Right atrium auricular region (tissue), 2 donors: ENCODE measurements around the gene PCDHA11. TPM values are rescaled to one million over a fixed set of nuclear protein-coding genes. Genes with fewer than 3 reads are reported as not detected.
"Not testable (repeated sequence)": the region's sequence is repeated elsewhere in the genome, so short reads cannot be mapped to it uniquely, and the experiment has no call there.

Experiments used
- DNase-seq: peaks from one replicate; pipeline ENCODE4 v3.0.0-alpha.2; 2019; ENCODE audit warnings: low spot score
- H3K27ac ChIP-seq, 2 donors: fragments of 200-600 bp; sonication (generic); 1 replicate in 1 of 2; 2 replicates in 1 of 2; pipeline ENCODE4 v1.5.1; 2016 to 2019
- H3K27me3 ChIP-seq, 2 donors: fragments of 200-600 bp; sonication (generic); one replicate each; pipeline versions ENCODE4 v1.5.1 to v1.6.0; 2017 to 2019
- H3K36me3 ChIP-seq: fragments of 200-600 bp; sonication (generic); one replicate; pipeline ENCODE4 v1.5.1; 2016
- H3K4me1 ChIP-seq, 2 donors: fragments of 200-600 bp; sonication (generic); one replicate each; pipeline versions ENCODE4 v1.5.1 to v1.6.0; 2017 to 2019
- H3K4me3 ChIP-seq, 2 donors: fragments of 200-600 bp; sonication (generic); 1 replicate in 1 of 2; 2 replicates in 1 of 2; pipeline ENCODE4 v1.5.1; 2017 to 2019; ENCODE audit warnings: mild to moderate bottlenecking in 1 of 2, moderate library complexity in 1 of 2
- H3K9me3 ChIP-seq, 2 donors: fragments of 200-600 bp; sonication (generic); one replicate each; pipeline ENCODE4 v1.5.1; 2019
- CTCF ChIP-seq, 2 donors: fragments of 200-600 bp; sonication (generic); IDR thresholded peaks; one replicate each; pipeline ENCODE4 v1.5.1; 2019; ENCODE audit warnings: antibody characterized with exemption in 2 of 2
- total RNA-seq, 2 donors: library from RNA; depleted of rRNA; stranded (reverse); fragments of >200 nt; gene quantifications; one replicate each; pipeline ENCODE4 v1.1.0, GENCODE V29; 2016

The PCDHA11 gene
- total RNA-seq, 2 donors from 2014 or later: 0.12 to 0.96 TPM

GRCh38 chr5:140827704-140828361, 40.9 kb upstream of the PCDHA11 start, which contains the start of gene PCDHA6:
Gene PCDHA6 (plus strand): TSS chr5:140827960. CDS start chr5:140828092, 132 bp downstream.
- TF ChIP-seq CTCF (IDR thresholded peaks at IDR 0.05): no peak
- no peaks in the 10 kb centered on the region for H3K4me1 ChIP-seq
- peak within 1 kb of the TSS in 1 of 2 donors; percentile 36 for H3K4me3 ChIP-seq
- no peak within 1 kb of the TSS for H3K27ac ChIP-seq
- H3K36me3 ChIP-seq: no peaks in the 10 kb centered on the region
- H3K9me3 ChIP-seq: peaks cover 0 to 55% of the 10 kb centered on the region in 2 donors
- peaks cover 0 to 3% of the 10 kb centered on the region in 2 donors for H3K27me3 ChIP-seq
- no peak for DNase-seq

GRCh38 chr5:140828362-140828737, 40.4 kb upstream of the PCDHA11 start:
- Histone ChIP-seq H3K27ac (no peak overlapping the region), H3K9me3 (peaks cover 0 to 56% of the 10 kb centered on the region in 2 donors), H3K27me3 (peaks cover 0 to 3% of the 10 kb centered on the region in 2 donors), H3K4me1 (no peaks in the 10 kb centered on the region), H3K4me3 (peak overlapping the region in 1 of 2 donors; percentile 36), H3K36me3 (no peaks in the 10 kb centered on the region)
- TF ChIP-seq CTCF (IDR thresholded peaks at IDR 0.05): no peak
- no peak for DNase-seq

GRCh38 chr5:140829511-140830501, 39.0 kb upstream of the PCDHA11 start:
- DNase-seq: not testable (repeated sequence)

GRCh38 chr5:140833993-140834392, 34.8 kb upstream of the PCDHA11 start, which contains the start of gene PCDHA7:
Gene PCDHA7 (plus strand): TSS chr5:140834269. CDS start chr5:140834384, 115 bp downstream.
- H3K27me3 ChIP-seq: peaks cover 0 to 3% of the 10 kb centered on the region in 2 donors
- H3K4me3 ChIP-seq: peak within 1 kb of the TSS in 1 of 2 donors; percentile 29

More at GRCh38 chr5:140829511-140830501, 39.0 kb upstream of the PCDHA11 start:
- not testable (repeated sequence) for H3K36me3 ChIP-seq, H3K27me3 ChIP-seq, H3K27ac ChIP-seq, H3K4me3 ChIP-seq, H3K4me1 ChIP-seq
- peaks cover 0 to 69% of the 10 kb centered on the region in 2 donors for H3K9me3 ChIP-seq

GRCh38 chr5:140834439-140835008, 34.2 kb upstream of the PCDHA11 start:
- H3K27me3 ChIP-seq, H3K4me1 ChIP-seq, H3K36me3 ChIP-seq, H3K27ac ChIP-seq, DNase-seq: not testable (repeated sequence)
- Histone ChIP-seq H3K9me3 (peaks cover 0 to 51% of the 10 kb centered on the region in 2 donors), H3K4me3 (peak overlapping the region in 1 of 2 donors; percentile 29)

More at GRCh38 chr5:140833993-140834392, 34.8 kb upstream of the PCDHA11 start, which contains the start of gene PCDHA7:
- DNase-seq: no peak
- Histone ChIP-seq H3K36me3 (no peaks in the 10 kb centered on the region), H3K27ac (no peak within 1 kb of the TSS), H3K4me1 (no peaks in the 10 kb centered on the region), H3K9me3 (peaks cover 0 to 55% of the 10 kb centered on the region in 2 donors)
- peak in 1 of 2 donors; percentile 30 for TF ChIP-seq CTCF (IDR thresholded peaks at IDR 0.05)

GRCh38 chr5:140835622-140836510, 32.9 kb upstream of the PCDHA11 start:
- DNase-seq: no peak
- Histone ChIP-seq H3K9me3 (peaks cover 0 to 49% of the 10 kb centered on the region in 2 donors), H3K4me1 (no peaks in the 10 kb centered on the region), H3K27ac (no peak overlapping the region), H3K4me3 (no peak overlapping the region), H3K27me3 (peaks cover 0 to 3% of the 10 kb centered on the region in 2 donors), H3K36me3 (no peaks in the 10 kb centered on the region)
- no peak for TF ChIP-seq CTCF (IDR thresholded peaks at IDR 0.05)
